ENCODE data around the gene NRP2. TPM values are rescaled to one million over a fixed set of nuclear protein-coding genes. Genes with fewer than 3 reads are reported as not detected.

The NRP2 gene
- total RNA-seq, 2 experiments from 2014 or later = 0.35 to 2.6 TPM

GRCh38 chr2:205768815-205769494 lies 86.7 kb downstream of the NRP2 start:
- intact Hi-C loops (cut with micrococcal nuclease; ENCODE audit: unreplicated experiment) = loop anchor here (5.0 kb wide), 1 partner anchor 118 kb away; no protein-coding TSS in a partner anchor

GRCh38 chr2:205769495-205769850 lies 87.2 kb downstream of the NRP2 start:
- Histone ChIP-seq H4K20me1 (ENCODE audit: insufficient read depth, low read length) (no peaks in the 10 kb centered on the region), H3K4me1 (ENCODE audit: insufficient read depth, low read length, poor library complexity, severe bottlenecking) (no peaks in the 10 kb centered on the region), H3K27ac (ENCODE audit: low read depth, low read length, poor library complexity, severe bottlenecking) (no peak overlapping the region), H3K4me3 (ENCODE audit: low read depth, low read length, poor library complexity, severe bottlenecking) (no peak overlapping the region), H3K4me2 (ENCODE audit: low read length) (no peak overlapping the region), H3K9me2 (ENCODE audit: insufficient read depth, low read length) (no peaks in the 10 kb centered on the region), H3K9me3 (ENCODE audit: low read length) (no peaks in the 10 kb centered on the region), H3K79me2 (ENCODE audit: insufficient read depth, low read depth, low read length) (no peaks in the 10 kb centered on the region), H3K36me3 (ENCODE audit: insufficient read depth, low read length) (no peaks in the 10 kb centered on the region), H2AFZ (ENCODE audit: low read length) (no peak overlapping the region)
- no peak for TF ChIP-seq EZH2phosphoT487 (IDR thresholded peaks at IDR 0.05; ENCODE audit: borderline replicate concordance, low read depth, low read length)
- BruUV-seq (replicated peaks) = no TSS peak
- intact Hi-C loops (cut with micrococcal nuclease; ENCODE audit: unreplicated experiment) = loop anchor here (5.0 kb wide), 1 partner anchor 118 kb away; no protein-coding TSS in a partner anchor
- POLR2A ChIA-PET = no interaction called here
- CTCF ChIA-PET (ENCODE audit: unreplicated experiment) = no interaction called here
- no peak for DNase-seq (ENCODE audit: low spot score)

More at GRCh38 chr2:205768815-205769494, 86.7 kb downstream of the NRP2 start:
- no peak for DNase-seq (ENCODE audit: low spot score)
- Histone ChIP-seq H3K9me3 (ENCODE audit: low read length) (no peaks in the 10 kb centered on the region), H3K4me1 (ENCODE audit: insufficient read depth, low read length, poor library complexity, severe bottlenecking) (no peaks in the 10 kb centered on the region), H3K27ac (ENCODE audit: low read depth, low read length, poor library complexity, severe bottlenecking) (no peak overlapping the region), H2AFZ (ENCODE audit: low read length) (no peak overlapping the region), H3K9me2 (ENCODE audit: insufficient read depth, low read length) (no peaks in the 10 kb centered on the region), H3K4me3 (ENCODE audit: low read depth, low read length, poor library complexity, severe bottlenecking) (no peak overlapping the region), H4K20me1 (ENCODE audit: insufficient read depth, low read length) (no peaks in the 10 kb centered on the region), H3K36me3 (ENCODE audit: insufficient read depth, low read length) (no peaks in the 10 kb centered on the region), H3K79me2 (ENCODE audit: insufficient read depth, low read depth, low read length) (no peaks in the 10 kb centered on the region), H3K4me2 (ENCODE audit: low read length) (no peak overlapping the region)
- ChIA-PET CTCF (ENCODE audit: unreplicated experiment) (interaction anchor here (0.6 kb wide), 1 partner anchor 551 kb away, joined by 3 read pairs; no protein-coding TSS in a partner anchor), POLR2A (no interaction called here)
- TF ChIP-seq EZH2phosphoT487 (IDR thresholded peaks at IDR 0.05; ENCODE audit: borderline replicate concordance, low read depth, low read length) = no peak
- no peak for TF ChIP-seq CTCF (conservative IDR thresholded peaks at IDR 0.05; ENCODE audit: low read length)
- BruUV-seq (replicated peaks) = no TSS peak

GRCh38 chr2:205769879-205770278 lies 87.6 kb downstream of the NRP2 start:
- H3K9me3 ChIP-seq (ENCODE audit: low read length) = no peaks in the 10 kb centered on the region
- H2AFZ ChIP-seq (ENCODE audit: low read length) = no peak overlapping the region
- no peak overlapping the region for H3K4me3 ChIP-seq (ENCODE audit: low read depth, low read length, poor library complexity, severe bottlenecking)
- H3K4me2 ChIP-seq (ENCODE audit: low read length) = no peak overlapping the region
- ChIA-PET POLR2A (no interaction called here), CTCF (ENCODE audit: unreplicated experiment) (no interaction called here)
- intact Hi-C loops (cut with micrococcal nuclease; ENCODE audit: unreplicated experiment) = loop anchor here (5.0 kb wide), 1 partner anchor 117 kb away; no protein-coding TSS in a partner anchor
- H3K9me2 ChIP-seq (ENCODE audit: insufficient read depth, low read length) = no peaks in the 10 kb centered on the region
- no TSS peak for BruUV-seq (replicated peaks)
- H3K36me3 ChIP-seq (ENCODE audit: insufficient read depth, low read length) = no peaks in the 10 kb centered on the region
- no peak overlapping the region for H3K27ac ChIP-seq (ENCODE audit: low read depth, low read length, poor library complexity, severe bottlenecking)
- no peaks in the 10 kb centered on the region for H3K4me1 ChIP-seq (ENCODE audit: insufficient read depth, low read length, poor library complexity, severe bottlenecking)
- H3K79me2 ChIP-seq (ENCODE audit: insufficient read depth, low read depth, low read length) = no peaks in the 10 kb centered on the region
- no peak for TF ChIP-seq EZH2phosphoT487 (IDR thresholded peaks at IDR 0.05; ENCODE audit: borderline replicate concordance, low read depth, low read length)
- TF ChIP-seq CTCF (conservative IDR thresholded peaks at IDR 0.05; ENCODE audit: low read length) = no peak
- H4K20me1 ChIP-seq (ENCODE audit: insufficient read depth, low read length) = no peaks in the 10 kb centered on the region
- no peak for DNase-seq (ENCODE audit: low spot score)
